Neuronal stem cell (in vitro differentiated cells): Measurements from ENCODE around the gene DENND1C.

ENCODE experiments used
- DNase-seq: peaks from one replicate; pipeline ENCODE4 v3.0.0-alpha.2; 2013; ENCODE audit warnings: low spot score
- H2AFZ ChIP-seq: one replicate; pipeline ENCODE4 v1.6.1; 2013; ENCODE audit warnings: mild to moderate bottlenecking, low read length, inconsistent platforms
- H2AK5ac ChIP-seq: 2 replicates; pipeline ENCODE4 v1.6.1; 2013; ENCODE audit warnings: low read depth, mild to moderate bottlenecking, inconsistent platforms, low read length, moderate library complexity, mixed read lengths
- H2BK120ac ChIP-seq: 2 replicates; pipeline ENCODE4 v1.6.1; 2013; ENCODE audit warnings: low read depth, mild to moderate bottlenecking, inconsistent platforms, low read length, moderate library complexity, mixed read lengths
- H2BK12ac ChIP-seq: one replicate; pipeline ENCODE4 v1.6.1; 2013; ENCODE audit warnings: low read length, inconsistent platforms
- H2BK15ac ChIP-seq: 2 replicates; pipeline ENCODE4 v1.6.1; 2013; ENCODE audit warnings: mild to moderate bottlenecking, low read length, inconsistent platforms, mixed read lengths
- H2BK5ac ChIP-seq: one replicate; pipeline ENCODE4 v1.6.1; 2013; ENCODE audit warnings: inconsistent platforms, mild to moderate bottlenecking, low read length, moderate library complexity
- H3K14ac ChIP-seq: one replicate; pipeline ENCODE4 v1.6.1; 2013; ENCODE audit warnings: low read length, inconsistent platforms
- H3K18ac ChIP-seq: 2 replicates; pipeline ENCODE4 v1.6.1; 2013; ENCODE audit warnings: low read length, inconsistent platforms
- H3K23ac ChIP-seq: 2 replicates; pipeline ENCODE4 v1.6.1; 2013; ENCODE audit warnings: low read depth, mild to moderate bottlenecking, mixed read lengths, low read length, inconsistent platforms; ENCODE audit not compliant: poor library complexity
- H3K27ac ChIP-seq: replicated peaks from 3 replicates; pipeline ENCODE4 v1.5.1; 2013; ENCODE audit warnings: low read length, inconsistent platforms
- H3K27me3 ChIP-seq, 3 experiments: 2 replicates each; pipeline ENCODE4 v1.6.1; 2013; ENCODE audit warnings: low read length in 3 of 3, mild to moderate bottlenecking in 2 of 3, inconsistent platforms in 1 of 3, low read depth in 1 of 3, mixed read lengths in 1 of 3, moderate library complexity in 1 of 3; ENCODE audit not compliant: control insufficient read depth in 3 of 3, insufficient read depth in 3 of 3
- H3K36me3 ChIP-seq, 2 donors: replicated peaks in 1 of 2; 2 replicates each; pipeline ENCODE4 v1.6.1; 2013; ENCODE audit warnings: low read length in 2 of 2; ENCODE audit not compliant: control insufficient read depth in 2 of 2, insufficient read depth in 2 of 2
- H3K4ac ChIP-seq: 2 replicates; pipeline ENCODE4 v1.6.1; 2013; ENCODE audit warnings: inconsistent platforms, mild to moderate bottlenecking, low read length, moderate library complexity
- H3K4me1 ChIP-seq, 2 donors: 1 replicate in 1 of 2; 2 replicates in 1 of 2; pipeline ENCODE4 v1.6.1; 2013; ENCODE audit warnings: low read length in 2 of 2, low read depth in 1 of 2; ENCODE audit not compliant: control insufficient read depth in 2 of 2, insufficient read depth in 1 of 2
- H3K4me2 ChIP-seq: one replicate; pipeline ENCODE4 v1.6.1; 2013; ENCODE audit warnings: mild to moderate bottlenecking, low read length, inconsistent platforms; ENCODE audit not compliant: insufficient read depth, poor library complexity, severe bottlenecking
- H3K4me3 ChIP-seq, 2 donors: 2 replicates each; pipeline ENCODE4 v1.5.1; 2013; ENCODE audit warnings: low read length in 2 of 2, mild to moderate bottlenecking in 2 of 2, inconsistent platforms in 1 of 2, moderate library complexity in 1 of 2
- H3K79me1 ChIP-seq: one replicate; pipeline ENCODE4 v1.6.1; 2013; ENCODE audit warnings: low read depth, mild to moderate bottlenecking, inconsistent platforms, low read length, moderate library complexity
- H3K9ac ChIP-seq: one replicate; pipeline ENCODE4 v1.6.1; 2013; ENCODE audit warnings: mild to moderate bottlenecking, low read depth, low read length, inconsistent platforms; ENCODE audit not compliant: poor library complexity
- H3K9me3 ChIP-seq, 2 donors: replicated peaks in 1 of 2; 2 replicates each; pipeline versions ENCODE3 to v1.6.1; 2013; ENCODE audit warnings: low read length in 2 of 2, mild to moderate bottlenecking in 2 of 2, inconsistent platforms in 1 of 2, low read depth in 1 of 2, mixed read lengths in 1 of 2, moderate library complexity in 1 of 2; ENCODE audit not compliant: control insufficient read depth in 2 of 2, insufficient read depth in 1 of 2
- H4K8ac ChIP-seq: one replicate; pipeline ENCODE4 v1.6.1; 2013; ENCODE audit warnings: low read depth, mild to moderate bottlenecking, inconsistent platforms, low read length, moderate library complexity
- H4K91ac ChIP-seq: one replicate; pipeline ENCODE4 v1.6.1; 2013; ENCODE audit warnings: low read length, low read depth, mild to moderate bottlenecking, inconsistent platforms; ENCODE audit not compliant: poor library complexity
- WGBS, 2 donors: extraction: QIAGEN DNeasy Blood & Tissue Kit; methylation state at CpG; one replicate each; pipeline ENCODE4 v1.1.7; 2013; ENCODE audit warnings: missing lambda C conversion rate in 2 of 2, mixed read lengths in 1 of 2; ENCODE audit not compliant: insufficient read length in 2 of 2, insufficient replicate concordance in 1 of 2; ENCODE audit errors: extremely low coverage in 2 of 2; 5-methylcytosine and 5-hydroxymethylcytosine counted together

DENND1C gene

GRCh38 chr19:6475321-6476108 lies 6.1 kb downstream of the DENND1C start:
- Histone ChIP-seq H3K9ac (peak overlapping the region; percentile 50), H2BK12ac (peak overlapping the region; percentile 22), H2AFZ (peak overlapping the region; percentile 84), H3K27ac (no peak overlapping the region), H3K18ac (peak overlapping the region; percentile 91), H3K23ac (peak overlapping the region; percentile 81), H3K14ac (peak overlapping the region; percentile 63), H3K4me2 (peak overlapping the region; percentile 60), H2BK15ac (peak overlapping the region; percentile 96), H2AK5ac (peak overlapping the region; percentile 94), H3K4me1 (peaks cover 4 to 13% of the 10 kb centered on the region in 2 donors), H3K79me1 (peaks cover 2% of the 10 kb centered on the region), H3K4me3 (peak overlapping the region in 1 of 2 donors; percentile 72), H2BK5ac (no peak overlapping the region), H4K8ac (peak overlapping the region; percentile 23), H2BK120ac (no peak overlapping the region), H4K91ac (no peak overlapping the region), H3K36me3 (no peaks in the 10 kb centered on the region), H3K9me3 (peaks cover 0 to 5% of the 10 kb centered on the region in 2 donors), H3K27me3 (peaks cover 3 to 51% (median 18%) of the 10 kb centered on the region in 3 experiments), H3K4ac (no peak overlapping the region)
- no CpG with 5 or more reads among the region's 52 CpGs for WGBS, 2 donors
- no peak for DNase-seq

- H3K18ac ChIP-seq, result no peak overlapping the region
- DNase-seq, result no peak
- H3K4me2 ChIP-seq, result no peak overlapping the region
- H2AK5ac ChIP-seq, result no peak overlapping the region
- peaks cover 4 to 13% of the 10 kb centered on the region in 2 donors for H3K4me1 ChIP-seq
- H3K23ac ChIP-seq, result no peak overlapping the region
- no peak overlapping the region for H4K91ac ChIP-seq
- peaks cover 2% of the 10 kb centered on the region for H3K79me1 ChIP-seq
- H4K8ac ChIP-seq, result no peak overlapping the region
- H2BK120ac ChIP-seq, result no peak overlapping the region
- H2AFZ ChIP-seq, result no peak overlapping the region
- H2BK5ac ChIP-seq, result no peak overlapping the region
- no peak overlapping the region for H3K14ac ChIP-seq
- peaks cover 0 to 5% of the 10 kb centered on the region in 2 donors for H3K9me3 ChIP-seq
- H3K27ac ChIP-seq, result no peak overlapping the region
- peaks cover 3 to 39% (median 18%) of the 10 kb centered on the region in 3 experiments for H3K27me3 ChIP-seq
- no peak overlapping the region for H3K4ac ChIP-seq
- no peak overlapping the region for H3K4me3 ChIP-seq
- no peak overlapping the region for H2BK12ac ChIP-seq
- H3K36me3 ChIP-seq, result no peaks in the 10 kb centered on the region
- no peak overlapping the region for H3K9ac ChIP-seq
- no peak overlapping the region for H2BK15ac ChIP-seq
- no CpG with 5 or more reads among the region's 9 CpGs for WGBS, 2 donors
Observed at GRCh38 chr19:6473647-6474046, 7.9 kb downstream of the DENND1C start.

DNA sequence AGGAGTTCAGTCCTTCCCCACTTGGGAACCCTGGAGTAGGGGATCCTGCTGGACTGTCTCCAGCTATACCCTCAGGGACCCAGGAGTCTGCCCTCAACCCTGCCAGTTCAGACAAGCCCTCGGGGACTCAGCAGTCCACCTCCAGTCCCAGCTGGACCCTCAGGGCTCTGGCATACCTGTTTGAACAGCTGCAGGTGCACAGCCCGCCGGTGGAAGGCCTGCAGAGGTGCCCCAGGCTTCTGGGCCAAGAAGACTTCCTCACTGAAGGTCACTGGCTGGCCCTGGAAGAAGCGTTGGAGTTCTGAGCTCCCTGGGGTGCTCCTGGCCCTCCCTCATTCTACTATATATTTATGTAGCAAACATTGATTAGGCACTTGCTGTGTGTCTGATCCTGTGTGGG lies 8.9 kb downstream of the DENND1C start:
- Histone ChIP-seq H3K9me3 (peaks cover 0 to 5% of the 10 kb centered on the region in 2 donors), H3K14ac (no peak overlapping the region), H3K9ac (no peak overlapping the region), H2BK120ac (no peak overlapping the region), H4K8ac (no peak overlapping the region), H3K36me3 (no peaks in the 10 kb centered on the region), H3K4me1 (peaks cover 4 to 13% of the 10 kb centered on the region in 2 donors), H3K4me3 (no peak overlapping the region), H2BK5ac (no peak overlapping the region), H3K27ac (no peak overlapping the region), H2BK15ac (no peak overlapping the region), H2AK5ac (no peak overlapping the region), H3K4me2 (no peak overlapping the region), H3K79me1 (peaks cover 2% of the 10 kb centered on the region), H2BK12ac (no peak overlapping the region), H2AFZ (no peak overlapping the region), H3K4ac (no peak overlapping the region), H3K23ac (no peak overlapping the region), H3K27me3 (peaks cover 3 to 49% (median 18%) of the 10 kb centered on the region in 3 experiments), H4K91ac (no peak overlapping the region), H3K18ac (peak overlapping the region; percentile 19)
- no peak for DNase-seq
- WGBS, 2 donors, result no CpG with 5 or more reads among the region's 4 CpGs

GRCh38 chr19:6471076-6471475 lies 10.5 kb downstream of the DENND1C start:
- Histone ChIP-seq H2BK12ac (no peak overlapping the region), H4K91ac (no peak overlapping the region), H3K9ac (no peak overlapping the region), H2AK5ac (no peak overlapping the region), H3K23ac (no peak overlapping the region), H3K27me3 (peaks cover 3 to 53% (median 15%) of the 10 kb centered on the region in 3 experiments), H2AFZ (no peak overlapping the region), H3K4me3 (no peak overlapping the region), H2BK5ac (no peak overlapping the region), H3K4me1 (peaks cover 4 to 9% of the 10 kb centered on the region in 2 donors), H3K9me3 (peaks cover 0 to 3% of the 10 kb centered on the region in 2 donors), H3K36me3 (no peaks in the 10 kb centered on the region), H3K27ac (no peak overlapping the region), H2BK120ac (no peak overlapping the region), H3K18ac (no peak overlapping the region), H2BK15ac (no peak overlapping the region), H3K14ac (no peak overlapping the region), H3K4ac (no peak overlapping the region), H4K8ac (no peak overlapping the region), H3K4me2 (no peak overlapping the region), H3K79me1 (peaks cover 2% of the 10 kb centered on the region)
- no CpG with 5 or more reads among the region's 14 CpGs for WGBS, 2 donors
- no peak for DNase-seq
